ENCODE data around the gene PNPLA7. TPM values are rescaled to one million over a fixed set of nuclear protein-coding genes. Genes with fewer than 3 reads are reported as not detected.

The PNPLA7 gene
- total and polyA plus RNA-seq, 4 donors = 0.75 to 6.5 (median 2.1) TPM

GRCh38 chr9:137579259-137579604, 29.0 kb upstream of the PNPLA7 start (continued):
- TF ChIP-seq FOXA2 (IDR thresholded peaks at IDR 0.05) = no peak
- TF ChIP-seq NR2F2 (IDR thresholded peaks at IDR 0.05) = no peak
- TF ChIP-seq RXRA (IDR thresholded peaks at IDR 0.05) = no peak

- peak; percentile 98 for DNase-seq (ENCODE audit: low spot score)
- Histone ChIP-seq H3K27ac (ENCODE audit: low read depth in 1 of 2, low read length in 2 of 2) (peak within 1 kb of the TSS; percentile 73 to 80), H3K27me3 (ENCODE audit: control insufficient read depth in 4 of 4, insufficient read depth in 4 of 4, low read length in 3 of 4) (no peaks in the 10 kb centered on the region), H3K9ac (ENCODE audit: low read depth in 1 of 2, low read length in 2 of 2) (peak within 1 kb of the TSS; percentile 58 to 74), H3K4me1 (ENCODE audit: control insufficient read depth in 4 of 4, insufficient read depth in 4 of 4, low read length in 3 of 4) (peaks cover 6 to 35% (median 18%) of the 10 kb centered on the region in 4 donors), H3K9me3 (ENCODE audit: control insufficient read depth in 4 of 4, low read length in 3 of 4) (no peaks in the 10 kb centered on the region), H3K36me3 (ENCODE audit: control insufficient read depth in 4 of 4, insufficient read depth in 3 of 4, low read depth in 1 of 4, low read length in 3 of 4) (peaks cover 4 to 33% (median 7%) of the 10 kb centered on the region in 4 donors), H3K4me3 (ENCODE audit: low read depth in 1 of 3, low read length in 3 of 3) (peak within 1 kb of the TSS; percentile 91 to 97 (median 92))
- 2% methylated on average over 82 of the region's 82 CpGs for WGBS
- TF ChIP-seq HNF4A (conservative IDR thresholded peaks at IDR 0.05) (no peak), CTCF (IDR thresholded peaks at IDR 0.05; ENCODE audit: low read depth, low read length, missing input control) (peak; percentile 87), TAF1 (conservative IDR thresholded peaks at IDR 0.05) (peak; percentile 42), GABPA (IDR thresholded peaks at IDR 0.05 in 1 of 2, conservative IDR thresholded peaks at IDR 0.05 in 1 of 2) (peak; percentile 77 to 92), RAD21 (IDR thresholded peaks at IDR 0.05) (peak; percentile 68 to 75)
These were observed 28.5 kb upstream of the PNPLA7 start, which contains the start of gene DPH7 for GRCh38 chr9:137578518-137579258. TSS of gene DPH7 (minus strand) at chr9:137578925. CDS start at chr9:137578777, 148 bp downstream.

- Histone ChIP-seq H3K9me3 (ENCODE audit: control insufficient read depth in 4 of 4, low read length in 3 of 4) (no peaks in the 10 kb centered on the region), H3K36me3 (ENCODE audit: control insufficient read depth in 4 of 4, insufficient read depth in 3 of 4, low read depth in 1 of 4, low read length in 3 of 4) (peaks cover 7 to 32% (median 10%) of the 10 kb centered on the region in 4 donors), H3K4me1 (ENCODE audit: control insufficient read depth in 4 of 4, insufficient read depth in 4 of 4, low read length in 3 of 4) (peaks cover 6 to 35% (median 18%) of the 10 kb centered on the region in 4 donors), H3K27ac (ENCODE audit: low read depth in 1 of 2, low read length in 2 of 2) (no peak overlapping the region), H3K27me3 (ENCODE audit: control insufficient read depth in 4 of 4, insufficient read depth in 4 of 4, low read length in 3 of 4) (no peaks in the 10 kb centered on the region), H3K4me3 (ENCODE audit: low read depth in 1 of 3, low read length in 3 of 3) (no peak overlapping the region), H3K9ac (ENCODE audit: low read depth in 1 of 2, low read length in 2 of 2) (no peak overlapping the region)
- no peak for TF ChIP-seq HNF4A (conservative IDR thresholded peaks at IDR 0.05)
- no peak for TF ChIP-seq JUND (IDR thresholded peaks at IDR 0.05)
- TF ChIP-seq TAF1 (conservative IDR thresholded peaks at IDR 0.05) = no peak
- no peak for TF ChIP-seq RXRA (IDR thresholded peaks at IDR 0.05)
- TF ChIP-seq RAD21 (IDR thresholded peaks at IDR 0.05) = peak in 1 of 2 donors; percentile 40
- DNase-seq (ENCODE audit: low spot score) = no peak
- WGBS = 71% methylated on average over 12 of the region's 12 CpGs
These were observed 25.7 kb upstream of the PNPLA7 start for GRCh38 chr9:137575716-137576411.

GRCh38 chr9:137575364-137575715, 25.1 kb upstream of the PNPLA7 start:
- H3K9ac ChIP-seq (ENCODE audit: low read depth in 1 of 2, low read length in 2 of 2) = no peak overlapping the region
- H3K27ac ChIP-seq (ENCODE audit: low read depth in 1 of 2, low read length in 2 of 2) = no peak overlapping the region
- H3K4me1 ChIP-seq (ENCODE audit: control insufficient read depth in 4 of 4, insufficient read depth in 4 of 4, low read length in 3 of 4) = peaks cover 6 to 33% (median 18%) of the 10 kb centered on the region in 4 donors
- no peaks in the 10 kb centered on the region for H3K9me3 ChIP-seq (ENCODE audit: control insufficient read depth in 4 of 4, low read length in 3 of 4)
- TF ChIP-seq YY1 (IDR thresholded peaks at IDR 0.05) (no peak), RAD21 (IDR thresholded peaks at IDR 0.05) (no peak)
- 71% methylated on average over 9 of the region's 9 CpGs for WGBS
- H3K36me3 ChIP-seq (ENCODE audit: control insufficient read depth in 4 of 4, insufficient read depth in 3 of 4, low read depth in 1 of 4, low read length in 3 of 4) = peaks cover 7 to 32% (median 10%) of the 10 kb centered on the region in 4 donors
- no peak overlapping the region for H3K4me3 ChIP-seq (ENCODE audit: low read depth in 1 of 3, low read length in 3 of 3)
- no peak for DNase-seq (ENCODE audit: low spot score)
- no peaks in the 10 kb centered on the region for H3K27me3 ChIP-seq (ENCODE audit: control insufficient read depth in 4 of 4, insufficient read depth in 4 of 4, low read length in 3 of 4)
